NCI-H82 treated with DMSO at 0.1 percent for 48 hours (cell line): ENCODE measurements around the gene PARP2.

Source experiments
- DNase-seq: peaks from one replicate; lab custom pipeline; 2025; ENCODE audit not compliant: unreplicated experiment; lab: John Stamatoyannopoulos, UW

PARP2 gene

GRCh38 chr14:20397511-20397910 lies 54.1 kb downstream of the PARP2 start:
- DNase-seq = no peak

- DNase-seq = no peak
Measured at GRCh38 chr14:20400589-20400964, 57.1 kb downstream of the PARP2 start.

GRCh38 chr14:20400965-20401593 lies 57.6 kb downstream of the PARP2 start:
- no peak for DNase-seq

- no peak for DNase-seq
Measured at GRCh38 chr14:20403521-20403920, 60.1 kb downstream of the PARP2 start.
